NCI-H526 treated with DMSO at 0.1 percent for 48 hours (cell line): ENCODE data around the gene BABAM2.
"Not testable (repeated sequence)": the region's sequence is repeated elsewhere in the genome, so short reads cannot be mapped to it uniquely, and the experiment has no call there.

ENCODE experiments used
- DNase-seq: peaks from one replicate; lab custom pipeline; 2025; lab: John Stamatoyannopoulos, UW

Gene BABAM2

DNA sequence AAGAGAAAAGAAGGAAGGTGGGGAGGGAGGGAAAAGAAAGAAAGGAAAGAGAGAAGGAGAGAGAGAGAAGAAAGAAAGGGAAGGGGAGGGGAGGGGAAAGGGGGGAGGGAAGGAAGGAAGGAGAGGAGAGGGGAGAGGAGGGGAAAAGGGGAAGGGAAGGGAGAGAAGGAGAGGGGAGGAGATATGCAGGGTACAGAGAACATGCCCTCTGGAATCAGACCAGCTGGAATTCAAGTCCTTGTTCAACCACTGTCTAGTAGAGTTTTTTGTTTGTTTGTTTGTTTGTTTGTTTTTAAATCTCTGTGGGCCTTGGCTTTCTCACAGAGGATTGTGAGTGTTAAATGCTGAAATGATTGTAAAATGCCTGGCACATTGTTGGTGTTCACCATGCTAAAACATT, 424.4 kb downstream of the BABAM2 start:
- DNase-seq, result no peak

DNA sequence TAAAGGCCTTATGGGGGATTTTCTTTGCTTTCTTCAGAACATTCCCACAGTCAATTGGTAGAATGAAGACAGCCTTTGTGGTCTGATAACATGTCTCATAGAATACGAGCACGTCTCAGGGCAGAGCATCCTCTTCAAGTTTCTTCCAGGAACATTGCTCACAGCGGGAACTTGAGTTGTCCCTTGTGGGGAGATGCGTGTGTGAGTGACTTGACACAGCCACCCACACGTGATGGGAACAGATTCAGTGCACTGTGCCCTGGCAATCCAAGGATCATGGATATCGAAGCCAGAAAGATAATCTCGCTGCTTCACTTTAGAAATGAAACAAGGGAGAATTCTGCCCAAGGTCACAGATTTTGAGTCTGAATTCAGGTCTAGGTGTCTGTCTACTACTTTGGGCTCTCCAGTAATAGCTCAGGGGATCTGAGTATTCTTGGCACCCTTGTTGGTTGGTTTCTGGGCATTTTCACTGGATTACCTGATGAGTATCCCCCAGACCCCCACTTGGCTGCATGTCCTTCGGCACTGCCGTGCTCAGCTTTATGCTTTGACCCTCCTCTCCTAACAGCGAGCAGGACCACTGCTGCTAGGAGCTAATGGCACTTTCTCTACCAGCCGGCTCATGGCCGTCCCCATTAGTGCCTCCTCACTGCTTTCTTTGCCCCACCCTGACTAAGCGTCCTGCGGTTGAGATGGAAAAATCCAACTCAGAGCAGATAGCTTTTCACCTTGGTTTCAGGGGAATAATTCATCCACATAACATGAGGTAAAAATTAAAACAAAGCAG, 426.2 kb downstream of the BABAM2 start:
- DNase-seq, result no peak

DNA sequence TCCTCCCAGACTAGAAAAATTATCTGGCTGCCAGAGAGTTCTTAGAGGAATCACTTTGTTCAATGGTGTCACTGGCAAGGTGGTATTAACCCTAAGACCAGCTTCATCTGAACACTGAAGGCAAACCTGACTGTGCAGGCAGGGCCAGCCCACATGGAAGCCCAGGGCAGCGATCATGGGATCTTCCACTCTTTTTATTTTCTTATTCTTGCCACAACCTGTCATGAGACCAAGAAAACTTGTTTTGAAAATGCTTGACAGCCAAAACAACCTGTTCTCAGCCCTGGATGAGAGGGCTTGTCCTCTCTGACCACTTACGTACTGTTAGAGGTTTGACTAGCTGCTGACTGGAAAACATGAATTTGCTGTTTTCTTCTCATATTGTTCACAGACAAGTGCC, 426.9 kb downstream of the BABAM2 start:
- no peak for DNase-seq

DNA sequence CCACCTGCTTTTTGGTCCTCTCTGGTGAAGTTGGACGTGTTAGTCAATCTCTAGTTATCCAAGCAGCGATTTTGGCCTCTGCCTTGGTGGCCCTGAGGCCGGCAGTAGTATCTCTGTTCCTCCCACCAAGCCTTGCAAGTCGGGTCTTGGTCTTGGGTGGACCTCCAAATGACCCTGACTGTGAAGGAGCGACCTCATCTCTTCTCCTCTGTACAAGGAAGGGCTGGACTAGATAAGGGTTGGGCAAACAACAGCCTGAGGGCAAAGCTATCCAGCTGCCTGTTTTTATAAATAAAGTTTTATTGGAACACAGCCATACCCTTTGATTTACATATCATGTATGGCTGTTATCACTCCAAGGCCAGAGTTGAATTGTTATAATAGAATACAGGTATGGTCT, 427.5 kb downstream of the BABAM2 start:
- DNase-seq, result no peak

DNA sequence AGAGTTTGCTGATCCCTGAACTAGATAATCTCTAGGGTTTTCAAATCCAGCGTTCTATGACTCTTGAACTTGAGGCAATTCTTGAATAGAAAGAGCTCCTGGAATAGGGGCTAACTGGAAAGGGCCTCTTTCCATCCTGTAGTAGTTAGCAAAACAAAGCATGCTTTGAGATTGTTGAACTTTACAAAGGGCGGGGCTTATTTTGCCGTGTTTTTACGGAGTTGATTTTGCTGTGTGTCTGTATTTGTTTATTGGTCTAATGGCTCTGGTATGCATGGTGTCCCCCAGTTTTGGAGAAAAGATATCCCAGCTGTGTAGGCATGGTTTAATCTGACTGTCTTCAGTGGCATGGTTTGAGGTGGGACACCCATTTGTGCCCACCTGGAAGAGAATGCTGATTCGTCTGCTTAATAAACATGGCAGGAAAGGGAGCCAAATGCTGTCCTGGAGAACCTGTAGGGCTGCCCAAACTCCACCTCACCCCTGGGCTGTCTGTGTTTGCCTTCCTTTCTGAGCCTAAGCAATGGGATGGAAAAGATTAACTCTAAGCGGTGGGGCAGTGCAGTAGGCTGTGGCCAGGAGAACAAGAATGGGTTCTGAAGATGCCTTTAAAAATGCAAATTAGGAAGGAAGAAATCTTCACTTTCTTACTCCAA, 428.1 kb downstream of the BABAM2 start:
- no peak for DNase-seq

DNA sequence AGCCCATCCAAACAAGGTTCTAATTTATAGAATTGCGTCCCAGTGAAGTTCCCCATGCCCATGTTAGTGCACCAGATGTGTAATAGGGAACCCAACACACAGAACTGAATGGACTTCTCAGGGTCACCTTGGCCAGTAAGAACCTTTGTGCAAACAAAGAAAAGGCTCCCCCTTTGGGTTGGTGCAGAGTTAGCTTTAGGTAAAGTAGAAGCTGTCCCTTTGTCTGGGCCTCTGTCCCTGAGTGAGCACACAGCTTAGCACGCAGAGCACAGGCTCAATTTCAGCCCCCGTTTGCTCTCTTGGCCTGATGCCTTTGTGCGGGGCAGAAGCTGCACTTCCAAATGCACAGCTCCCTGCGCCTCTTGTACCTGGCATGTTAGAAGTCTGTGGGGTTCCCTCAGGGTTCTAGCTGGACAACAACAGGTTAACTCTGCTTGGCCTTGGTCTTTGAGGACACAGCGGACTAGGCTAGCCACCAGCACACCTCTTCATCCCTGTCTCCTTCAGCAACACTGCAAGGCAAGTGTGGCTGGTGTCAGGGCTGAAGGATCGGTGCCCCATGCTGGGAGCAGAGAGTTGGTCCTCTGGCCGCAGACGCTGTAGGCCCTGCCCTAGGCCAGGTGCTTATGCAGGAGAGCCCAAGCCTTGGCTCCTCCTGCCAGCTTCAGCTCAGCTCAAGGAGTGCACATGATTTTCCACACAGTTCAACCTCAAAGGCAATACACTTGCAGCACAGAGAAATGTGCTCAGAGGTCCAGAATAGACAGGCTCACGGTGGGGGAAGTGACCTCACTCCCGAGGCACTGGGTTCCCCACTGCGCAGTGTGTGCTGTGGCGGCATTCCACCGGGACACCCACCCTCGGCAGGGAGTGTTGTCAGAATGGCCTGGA, 428.8 kb downstream of the BABAM2 start:
- DNase-seq, result no peak

DNA sequence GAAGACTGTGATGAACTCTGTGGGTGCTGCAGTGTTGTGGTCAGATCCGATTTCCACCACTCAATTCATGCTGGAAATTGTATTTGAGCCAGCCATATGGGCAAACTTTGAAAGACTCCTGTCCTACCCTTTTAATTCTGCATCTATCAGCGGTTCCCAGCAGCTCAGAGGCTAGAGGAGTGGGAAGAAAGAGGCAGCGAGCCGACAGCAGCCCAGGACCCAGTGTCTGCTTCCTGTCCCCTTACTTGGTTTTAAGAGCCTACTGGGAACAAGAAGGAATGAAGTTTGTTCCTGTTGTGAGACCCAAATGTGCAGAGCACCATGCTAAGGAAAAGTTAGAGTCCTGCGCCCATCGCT, 429.5 kb downstream of the BABAM2 start:
- no peak for DNase-seq

DNA sequence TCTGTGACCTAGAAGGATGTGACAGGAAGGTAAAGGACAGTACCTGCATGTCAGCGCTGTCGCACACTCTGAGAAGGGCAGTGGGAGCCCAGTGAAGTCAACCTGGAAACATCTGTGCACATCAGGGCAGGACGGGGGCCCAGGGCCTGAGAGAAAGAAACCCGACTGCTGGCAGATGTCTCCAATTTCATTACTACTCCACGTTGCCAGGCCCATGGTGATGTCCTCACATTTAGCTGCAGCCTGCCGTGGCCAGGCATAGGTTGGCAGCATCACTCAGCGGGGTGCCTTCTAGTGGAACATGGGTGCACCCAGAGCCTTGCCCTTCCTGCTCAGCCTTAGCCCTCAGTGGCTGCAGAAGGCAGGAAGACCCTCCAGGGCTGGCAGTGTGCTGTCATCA, 429.8 kb downstream of the BABAM2 start:
- DNase-seq, result no peak

DNA sequence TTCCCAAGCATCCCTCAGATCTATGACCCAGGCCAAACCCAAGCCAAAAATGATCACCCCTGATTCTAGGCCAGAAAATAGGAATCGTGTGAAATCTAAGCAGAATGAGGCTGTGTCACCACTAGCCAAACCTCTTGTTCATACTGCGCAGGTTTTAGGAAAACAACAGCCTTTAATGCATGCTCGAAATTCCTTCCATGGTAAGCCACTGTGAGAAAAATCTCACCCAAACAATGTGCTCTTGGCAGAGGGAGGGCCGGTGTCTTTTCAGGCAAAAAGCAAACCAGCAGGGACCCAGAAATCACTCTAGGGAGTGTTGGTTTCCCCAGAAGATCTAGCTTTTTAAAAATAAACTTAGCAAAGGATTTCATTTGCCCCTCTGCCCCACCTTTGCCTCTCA, 430.9 kb downstream of the BABAM2 start:
- DNase-seq, result no peak

DNA sequence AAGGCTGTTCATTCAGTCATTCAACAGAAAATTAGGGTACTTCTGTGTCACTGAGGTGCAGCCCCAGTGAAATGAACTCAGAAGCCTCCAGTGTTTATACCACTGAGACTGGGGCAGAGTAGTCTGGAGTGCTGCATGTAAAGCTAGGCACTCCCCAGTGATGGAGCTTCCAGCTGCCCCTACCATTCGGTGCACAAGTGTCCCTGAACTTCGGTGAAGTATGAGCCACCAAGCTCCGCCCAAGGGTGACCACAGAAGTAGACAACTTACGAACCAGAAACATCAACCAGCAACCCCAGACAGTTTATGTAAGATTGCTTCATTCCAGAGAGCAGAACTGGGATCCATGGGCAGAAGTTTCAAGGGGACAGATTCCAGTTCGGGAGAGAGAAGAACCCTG, 431.5 kb downstream of the BABAM2 start:
- no peak for DNase-seq

DNA sequence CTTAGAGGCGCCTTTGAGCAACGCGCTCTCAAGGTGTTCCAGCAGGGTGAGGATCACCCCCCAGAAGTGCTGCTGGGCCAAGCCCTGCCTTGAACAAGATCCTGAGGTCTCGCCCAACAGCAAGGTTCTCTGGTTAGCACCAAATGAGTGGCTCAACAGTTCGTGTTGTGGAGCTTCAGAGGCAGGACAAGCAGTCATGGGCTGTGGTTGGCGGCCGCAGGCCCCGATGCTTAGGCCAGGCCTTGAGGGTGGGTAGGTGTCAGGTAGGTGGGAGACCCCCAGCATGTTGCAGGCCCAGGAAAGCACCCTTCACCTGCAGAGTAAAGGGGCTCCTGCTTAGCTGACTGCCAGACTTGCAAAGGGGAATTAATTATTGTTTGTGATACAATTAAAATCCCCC, 431.9 kb downstream of the BABAM2 start:
- no peak for DNase-seq

DNA sequence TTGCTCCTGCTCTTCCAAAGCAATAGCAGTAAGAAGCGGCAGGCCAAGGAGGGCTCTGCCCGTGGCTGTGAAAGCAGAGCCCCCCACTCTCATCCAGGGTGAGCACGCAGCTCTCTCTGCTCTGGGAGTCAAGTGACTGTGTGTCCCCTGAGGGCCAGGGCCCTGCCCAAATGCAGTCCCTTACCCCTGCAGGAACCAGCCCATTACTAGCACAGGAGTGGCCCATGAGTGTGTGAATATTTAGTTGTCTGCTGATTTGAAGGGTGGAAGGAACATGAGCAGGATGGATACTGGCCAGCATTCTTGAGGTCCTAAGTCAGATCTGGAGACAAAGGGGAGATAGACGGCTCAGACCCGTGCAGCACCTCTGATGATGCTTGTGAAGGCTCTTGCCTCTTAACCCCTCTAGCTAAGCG, 432.5 kb downstream of the BABAM2 start:
- DNase-seq, result no peak

DNA sequence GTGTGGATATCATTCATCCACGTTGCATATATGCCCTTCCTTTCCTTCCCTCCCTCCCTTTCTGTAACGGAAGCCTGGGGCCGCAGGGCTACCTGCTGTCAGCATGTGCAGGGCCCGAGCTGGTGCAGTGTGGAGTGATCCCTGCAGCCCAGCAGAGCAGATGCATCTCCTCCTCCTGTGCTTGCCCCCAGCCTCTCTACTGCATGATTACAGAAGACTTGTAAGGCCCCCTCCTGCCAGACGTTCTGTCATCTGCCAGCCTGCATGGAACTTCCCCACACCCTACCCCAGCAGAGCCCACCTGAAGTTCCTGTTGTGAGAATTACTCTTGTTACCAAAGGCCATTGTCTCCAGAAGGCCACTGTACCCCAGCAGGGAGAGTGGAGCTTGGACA, 434.6 kb downstream of the BABAM2 start:
- DNase-seq, result no peak

DNA sequence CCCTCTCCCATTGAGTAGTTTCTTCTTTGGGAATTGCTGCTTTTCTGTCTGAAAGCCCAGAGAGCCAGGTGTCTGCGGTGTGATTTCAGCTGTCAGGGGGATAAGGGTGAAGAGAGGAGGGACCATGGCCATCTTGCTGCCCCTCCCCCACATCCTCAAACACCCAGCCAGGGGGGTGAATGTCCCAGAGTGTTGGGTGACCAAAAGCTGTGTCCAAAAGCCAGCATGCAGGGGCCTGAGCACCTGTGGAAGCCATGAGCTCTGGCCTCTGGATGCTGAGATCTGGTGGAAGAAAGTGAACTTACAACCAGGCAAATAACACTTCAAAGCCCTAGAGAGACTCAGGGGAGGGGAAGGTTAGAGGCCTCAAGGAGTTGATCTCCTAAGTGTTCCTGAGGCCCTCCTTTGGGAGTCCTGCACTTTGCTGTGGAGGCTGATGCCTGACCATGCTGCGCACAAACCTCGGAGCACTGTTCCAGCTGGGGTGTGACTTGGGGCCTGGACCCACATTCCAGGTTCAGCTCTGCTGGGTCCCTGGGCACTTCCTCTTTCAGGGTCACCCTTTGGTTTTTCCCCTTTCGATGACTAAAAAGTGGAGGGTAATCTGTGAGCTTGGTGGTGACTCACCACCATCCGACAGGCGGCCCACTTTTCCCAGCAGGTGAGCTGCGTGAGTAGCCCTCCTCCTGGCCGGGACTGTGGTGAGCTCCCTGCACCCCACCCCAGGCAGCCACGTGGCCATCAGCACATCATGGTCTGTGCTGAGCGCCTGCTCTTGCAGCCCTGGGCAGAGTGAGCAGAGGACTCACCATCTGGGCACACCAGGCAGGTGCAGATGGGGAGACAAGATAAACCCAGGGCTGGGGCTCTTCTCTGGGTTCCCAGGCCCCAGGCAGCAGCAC, 435.3 kb downstream of the BABAM2 start:
- no peak for DNase-seq

DNA sequence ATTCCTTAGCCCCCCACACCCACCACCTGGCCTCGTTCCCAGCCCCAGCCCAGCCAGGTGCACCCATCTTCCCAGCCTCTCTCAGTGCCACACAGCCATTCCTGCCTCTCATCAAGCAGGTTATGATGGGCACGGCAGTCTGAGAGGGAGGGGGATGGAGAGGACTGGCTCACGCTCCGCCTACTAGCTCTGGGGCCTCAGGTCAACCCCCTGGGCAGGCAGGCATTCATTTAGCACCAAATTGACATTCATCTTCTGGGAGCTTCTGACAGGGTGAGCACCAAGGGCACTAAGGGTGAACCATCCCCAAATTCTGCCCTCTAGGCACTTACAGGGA, 435.9 kb downstream of the BABAM2 start:
- no peak for DNase-seq

DNA sequence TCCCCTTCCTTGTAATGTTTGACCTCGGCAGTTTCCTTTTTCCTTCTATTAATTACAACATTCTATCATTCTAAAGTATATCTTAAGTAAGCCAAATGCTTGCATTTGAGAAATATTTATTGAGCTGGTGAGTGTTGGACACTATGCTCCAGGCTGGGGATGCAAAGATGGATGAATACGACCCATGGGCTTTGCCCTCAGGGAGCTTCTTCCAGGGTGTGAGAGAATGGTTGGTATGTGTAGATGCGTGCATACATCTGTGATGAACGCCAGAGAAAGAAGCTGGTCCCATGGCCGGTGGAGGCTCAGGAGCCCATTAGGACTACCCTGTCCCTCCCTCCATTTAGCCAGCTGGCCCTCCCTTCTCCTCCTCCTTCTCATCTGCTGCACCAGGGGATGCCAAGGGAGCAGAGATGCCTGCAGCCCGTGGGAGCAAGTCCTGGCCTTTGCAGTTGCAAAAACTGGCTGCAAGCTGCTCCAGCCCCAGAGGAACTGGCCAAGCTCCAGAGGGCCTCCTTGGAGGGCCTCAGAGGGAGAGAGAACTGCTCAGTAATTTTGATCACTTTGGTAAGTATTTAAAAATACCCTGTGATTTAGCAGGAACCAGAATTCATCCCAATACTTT, 436.5 kb downstream of the BABAM2 start:
- no peak for DNase-seq

DNA sequence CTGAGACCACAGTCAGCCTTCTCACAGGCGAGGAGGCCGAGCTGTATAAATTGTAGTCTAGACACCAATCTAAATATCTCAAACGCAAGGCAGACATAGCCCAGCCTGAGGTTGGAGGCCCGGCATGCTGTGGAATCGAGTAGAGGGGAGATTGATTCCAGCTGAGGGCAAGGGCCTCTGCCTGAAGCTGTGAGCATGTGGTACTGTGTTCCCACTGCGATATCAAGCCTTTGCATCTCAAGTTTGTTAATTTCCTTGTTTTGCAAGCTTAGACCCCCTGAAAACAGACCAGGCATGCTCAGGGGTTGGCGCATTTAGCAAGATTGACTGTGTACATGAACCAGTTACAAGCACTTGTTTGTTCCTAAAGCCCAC, 437.0 kb downstream of the BABAM2 start:
- DNase-seq, result no peak

DNA sequence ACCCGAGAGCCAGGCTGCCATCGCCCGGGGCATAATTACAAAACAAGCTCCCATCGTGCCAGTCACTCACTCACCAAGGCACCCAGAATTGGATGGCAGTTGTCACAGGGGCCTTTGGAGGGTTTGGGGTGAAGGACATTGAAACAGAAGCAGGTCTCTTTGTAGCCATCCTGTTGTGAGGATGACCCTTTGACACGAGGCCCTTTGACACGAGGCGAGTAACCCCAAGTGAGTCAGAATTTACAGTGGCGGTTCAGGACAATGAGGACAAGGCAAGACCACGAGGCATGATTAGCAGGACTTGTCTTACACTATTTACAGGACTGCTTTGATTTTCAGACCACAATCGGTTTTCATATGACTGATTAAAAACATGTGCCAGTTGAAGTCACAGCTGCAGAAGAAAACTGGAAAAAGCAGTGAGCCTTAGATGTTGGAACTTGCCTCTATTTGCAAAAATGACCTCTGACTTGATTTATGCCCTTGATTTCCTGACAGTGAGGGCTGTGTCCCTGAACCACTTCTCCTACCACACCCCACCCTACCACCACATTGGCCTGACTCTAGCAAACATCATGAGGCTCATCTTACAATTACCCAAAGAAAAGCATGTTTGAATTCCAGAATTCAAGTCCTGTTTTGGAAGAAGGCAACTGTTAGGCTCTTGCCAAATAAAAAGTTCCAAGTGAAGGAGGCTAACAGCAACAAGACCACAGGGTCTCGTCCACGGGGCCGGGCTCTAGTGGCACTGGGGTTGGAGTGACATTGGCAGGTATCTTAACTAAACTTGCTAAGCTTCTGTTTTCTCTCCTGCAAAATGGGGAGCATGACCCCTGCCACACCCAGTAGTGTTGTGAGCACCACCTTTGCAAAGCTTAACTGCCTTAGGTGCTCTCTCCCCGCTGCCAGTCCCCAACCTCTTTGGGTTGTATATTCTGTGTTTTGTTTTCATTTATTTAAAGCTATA, 437.7 kb downstream of the BABAM2 start:
- no peak for DNase-seq

DNA sequence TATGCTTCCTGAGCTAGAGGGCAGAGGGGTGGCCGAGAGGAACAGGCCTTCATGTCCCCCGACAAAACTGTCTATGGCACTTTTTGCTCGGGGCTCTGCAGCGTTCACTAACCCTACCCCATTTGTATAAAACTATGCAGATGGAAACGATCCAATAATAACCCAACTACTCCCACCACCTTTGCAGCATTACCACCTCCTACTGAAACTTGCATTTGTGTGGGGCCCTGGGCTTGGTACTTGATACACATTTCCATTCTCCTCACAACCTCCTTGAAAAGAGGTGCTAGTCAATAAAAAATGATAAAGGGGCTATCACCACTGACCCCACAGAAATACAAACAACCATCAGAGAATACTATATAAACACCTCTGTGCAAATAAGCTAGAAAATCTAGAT, 438.7 kb downstream of the BABAM2 start:
- no peak for DNase-seq

DNA sequence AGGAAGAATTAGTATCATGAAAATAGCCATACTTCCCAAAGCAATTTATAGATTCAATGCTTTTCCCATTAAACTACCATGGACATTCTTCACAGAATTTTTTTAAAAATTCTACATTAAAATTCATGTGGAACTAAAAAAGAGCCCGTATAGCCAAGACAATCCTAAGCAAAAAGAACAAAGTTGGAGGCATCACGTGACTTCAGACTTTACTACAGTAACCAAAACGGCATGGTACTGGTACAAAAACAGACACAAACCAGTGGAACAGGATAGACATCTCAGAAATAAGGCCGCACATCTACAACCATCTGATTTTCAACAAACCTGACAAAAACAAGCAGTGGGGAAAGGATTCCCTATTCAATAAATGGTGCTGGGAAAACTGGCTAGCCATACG, 440.2 kb downstream of the BABAM2 start:
- not testable (repeated sequence) for DNase-seq
